Activated CD4-positive, alpha-beta T cell treated with anti-CD3 and anti-CD28 coated beads, Interleukin-10, Interleukin-2, amounts not matched to agents 100 ng/mL and 50 ng/mL, durations not matched to agents 16 hours and 8 hours (primary cell): ENCODE data around the gene CEP350.
A peak's percentile ranks its signal among the peaks of the same experiment; 100 is the strongest.

Experiments
- DNase-seq: peaks from one replicate; pipeline ENCODE4 v3.0.0-alpha.2; 2020

The CEP350 gene

GRCh38 chr1:179954493-179955286 lies at the start of gene CEP350:
Gene CEP350 (plus strand): TSS chr1:179954810. CDS start chr1:179986182, 31,372 bp downstream.
- peak; percentile 99 for DNase-seq

- no peak for DNase-seq
These were observed 43.7 kb upstream of the CEP350 start for GRCh38 chr1:179910934-179911333.

- no peak for DNase-seq
These were observed 42.8 kb upstream of the CEP350 start for GRCh38 chr1:179911812-179912211.

- peak; percentile 38 for DNase-seq
These were observed 36.8 kb upstream of the CEP350 start for GRCh38 chr1:179917601-179918429.

- no peak for DNase-seq
These were observed 33.1 kb upstream of the CEP350 start for GRCh38 chr1:179921472-179921871.

GRCh38 chr1:179921981-179922872 lies 32.4 kb upstream of the CEP350 start:
- no peak for DNase-seq

- no peak for DNase-seq
These were observed 31.6 kb upstream of the CEP350 start for GRCh38 chr1:179923029-179923428.

- DNase-seq: no peak
These were observed 30.3 kb upstream of the CEP350 start for GRCh38 chr1:179924268-179924667.

GRCh38 chr1:179925302-179925701 lies 29.3 kb upstream of the CEP350 start:
- no peak for DNase-seq

- DNase-seq: no peak
These were observed 28.4 kb upstream of the CEP350 start for GRCh38 chr1:179925922-179926849.

- DNase-seq: no peak
These were observed 27.8 kb upstream of the CEP350 start for GRCh38 chr1:179926850-179927205.

- no peak for DNase-seq
These were observed 24.4 kb upstream of the CEP350 start for GRCh38 chr1:179929955-179930798.

- no peak for DNase-seq
These were observed 23.7 kb upstream of the CEP350 start for GRCh38 chr1:179930867-179931266.

GRCh38 chr1:179933219-179933618 lies 21.4 kb upstream of the CEP350 start:
- no peak for DNase-seq

- no peak for DNase-seq
These were observed 18.6 kb upstream of the CEP350 start for GRCh38 chr1:179935909-179936496.

- DNase-seq: no peak
These were observed 16.8 kb upstream of the CEP350 start for GRCh38 chr1:179937668-179938254.

- DNase-seq: no peak
These were observed 15.9 kb upstream of the CEP350 start for GRCh38 chr1:179938752-179939151.

- DNase-seq: no peak
These were observed 14.7 kb upstream of the CEP350 start for GRCh38 chr1:179939941-179940340.

GRCh38 chr1:179941454-179941853 lies 13.2 kb upstream of the CEP350 start:
- no peak for DNase-seq

- no peak for DNase-seq
These were observed 4.0 kb upstream of the CEP350 start for GRCh38 chr1:179950651-179951050.
